22Rv1 (cell line): ENCODE results near the gene CCDC15.
"Not testable (repeated sequence)": the region's sequence is repeated elsewhere in the genome, so short reads cannot be mapped to it uniquely, and the experiment has no call there.

Experiments used
- H3K27ac ChIP-seq: fragments of 450-650 bp; 2 replicates; pipeline ENCODE4 v1.5.1; 2017
- ZFX ChIP-seq: fragments of 450-650 bp; IDR thresholded peaks from 2 replicates; pipeline ENCODE4 v1.6.1; 2017; ENCODE audit warnings: antibody characterized with exemption, borderline replicate concordance
- TF ChIP-seq, protein P1 (sequence below): fragments of 450-650 bp; IDR thresholded peaks from 2 replicates; pipeline ENCODE4 v1.5.1; 2017; ENCODE audit warnings: mild to moderate bottlenecking

The CCDC15 gene

DNA sequence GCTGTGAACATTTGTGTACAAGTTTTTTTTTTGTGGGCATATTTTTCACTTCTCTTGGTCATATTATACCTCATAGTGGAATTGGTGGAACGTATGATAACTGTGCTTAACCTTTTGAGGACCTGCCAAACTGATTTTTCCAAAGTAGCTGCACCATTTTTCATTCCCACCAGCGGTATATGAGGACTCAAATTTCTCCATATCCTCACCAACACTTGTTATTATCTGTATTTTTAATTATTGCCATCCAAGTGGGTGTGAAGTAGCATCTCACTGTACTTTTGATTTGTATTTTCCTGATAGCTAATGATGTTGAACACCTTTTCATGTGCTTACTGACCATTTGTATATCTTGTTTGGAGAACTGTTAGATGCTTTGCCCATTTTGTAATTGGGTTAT is 47.8 kb downstream of the CCDC15 start:
- H3K27ac ChIP-seq = no peak overlapping the region
- no peak for TF ChIP-seq ZFX
- TF ChIP-seq, protein P1, sequence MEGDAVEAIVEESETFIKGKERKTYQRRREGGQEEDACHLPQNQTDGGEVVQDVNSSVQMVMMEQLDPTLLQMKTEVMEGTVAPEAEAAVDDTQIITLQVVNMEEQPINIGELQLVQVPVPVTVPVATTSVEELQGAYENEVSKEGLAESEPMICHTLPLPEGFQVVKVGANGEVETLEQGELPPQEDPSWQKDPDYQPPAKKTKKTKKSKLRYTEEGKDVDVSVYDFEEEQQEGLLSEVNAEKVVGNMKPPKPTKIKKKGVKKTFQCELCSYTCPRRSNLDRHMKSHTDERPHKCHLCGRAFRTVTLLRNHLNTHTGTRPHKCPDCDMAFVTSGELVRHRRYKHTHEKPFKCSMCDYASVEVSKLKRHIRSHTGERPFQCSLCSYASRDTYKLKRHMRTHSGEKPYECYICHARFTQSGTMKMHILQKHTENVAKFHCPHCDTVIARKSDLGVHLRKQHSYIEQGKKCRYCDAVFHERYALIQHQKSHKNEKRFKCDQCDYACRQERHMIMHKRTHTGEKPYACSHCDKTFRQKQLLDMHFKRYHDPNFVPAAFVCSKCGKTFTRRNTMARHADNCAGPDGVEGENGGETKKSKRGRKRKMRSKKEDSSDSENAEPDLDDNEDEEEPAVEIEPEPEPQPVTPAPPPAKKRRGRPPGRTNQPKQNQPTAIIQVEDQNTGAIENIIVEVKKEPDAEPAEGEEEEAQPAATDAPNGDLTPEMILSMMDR = no peak

DNA sequence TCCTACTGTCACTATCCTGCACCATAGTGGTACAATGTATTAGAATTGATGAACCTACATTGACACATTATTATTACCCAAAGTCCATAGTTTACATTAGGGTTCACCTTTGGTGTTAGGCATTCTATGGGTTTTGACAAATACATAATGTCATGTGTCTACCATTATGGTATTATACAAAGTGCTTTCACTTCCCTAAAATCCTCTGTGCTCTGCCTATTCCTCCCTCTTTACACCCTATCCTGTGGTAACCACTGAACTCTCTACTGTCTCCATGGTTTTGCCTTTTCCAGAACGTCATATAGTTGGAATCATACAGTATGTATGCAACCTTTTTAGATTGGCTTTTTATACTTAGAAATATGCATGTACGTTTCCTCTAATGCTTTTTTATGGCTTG is 51.5 kb downstream of the CCDC15 start:
- no peak for TF ChIP-seq ZFX
- TF ChIP-seq, protein P1 = no peak
- H3K27ac ChIP-seq = no peak overlapping the region

DNA sequence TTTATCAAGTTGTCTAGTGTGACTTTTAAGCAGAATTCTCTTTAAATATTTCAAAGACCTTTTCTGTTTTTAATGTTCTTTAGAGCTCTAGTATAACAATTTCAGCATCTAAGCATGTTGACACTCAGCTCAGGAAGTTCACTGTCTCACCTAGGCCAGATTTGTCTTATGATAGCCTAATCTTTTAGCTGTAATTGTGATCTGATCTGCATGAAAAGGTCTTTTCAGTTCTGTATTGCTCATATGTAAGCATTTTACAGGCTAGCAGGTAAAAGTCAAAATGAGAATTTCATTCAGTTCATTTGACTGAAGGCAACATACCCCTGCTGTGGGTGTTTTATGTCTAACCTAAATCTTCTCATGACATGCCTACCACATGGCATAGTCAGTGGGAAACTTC is 62.4 kb downstream of the CCDC15 start:
- H3K27ac ChIP-seq = no peak overlapping the region
- no peak for TF ChIP-seq ZFX
- TF ChIP-seq, protein P1 = no peak

DNA sequence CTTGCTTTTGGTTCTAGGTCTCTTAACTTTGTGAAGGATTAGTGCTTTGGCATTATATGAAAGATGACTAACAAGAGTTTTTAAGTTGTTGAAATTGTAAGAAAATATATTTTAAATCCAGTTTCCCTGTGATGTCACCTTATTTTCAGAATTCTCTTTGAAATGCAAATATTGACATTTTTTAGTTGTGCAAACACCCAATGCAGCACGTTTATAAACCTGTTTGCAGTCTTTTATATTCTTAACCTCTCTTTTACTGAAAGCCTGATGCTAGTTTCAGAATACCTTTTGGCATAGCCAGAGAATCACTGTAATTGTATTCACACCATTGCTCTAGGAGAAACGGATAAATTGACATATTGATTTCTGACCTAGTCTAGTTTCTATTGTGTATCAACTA is 66.3 kb downstream of the CCDC15 start:
- no peak overlapping the region for H3K27ac ChIP-seq
- no peak for TF ChIP-seq ZFX
- TF ChIP-seq, protein P1 = no peak

DNA sequence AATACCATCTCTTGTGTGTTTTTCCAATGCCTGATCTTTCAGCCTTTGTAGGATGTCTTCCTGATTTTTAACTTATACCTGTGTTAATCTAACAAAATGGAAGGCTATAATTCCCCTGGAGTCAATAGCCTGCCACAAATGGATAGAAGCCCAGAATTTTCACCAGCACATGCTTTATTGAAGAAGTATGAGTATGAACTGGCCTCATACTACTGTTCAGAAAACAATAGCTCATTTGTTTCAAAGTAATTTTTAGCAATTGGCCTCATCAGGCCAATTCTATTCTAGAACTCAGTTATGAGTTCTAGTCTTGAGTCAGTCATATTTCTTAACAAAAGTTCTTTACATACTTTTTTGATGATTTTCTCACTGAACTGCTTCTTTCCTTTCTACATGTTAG is 68.5 kb downstream of the CCDC15 start:
- no peak overlapping the region for H3K27ac ChIP-seq
- TF ChIP-seq, protein P1 = no peak
- no peak for TF ChIP-seq ZFX

DNA sequence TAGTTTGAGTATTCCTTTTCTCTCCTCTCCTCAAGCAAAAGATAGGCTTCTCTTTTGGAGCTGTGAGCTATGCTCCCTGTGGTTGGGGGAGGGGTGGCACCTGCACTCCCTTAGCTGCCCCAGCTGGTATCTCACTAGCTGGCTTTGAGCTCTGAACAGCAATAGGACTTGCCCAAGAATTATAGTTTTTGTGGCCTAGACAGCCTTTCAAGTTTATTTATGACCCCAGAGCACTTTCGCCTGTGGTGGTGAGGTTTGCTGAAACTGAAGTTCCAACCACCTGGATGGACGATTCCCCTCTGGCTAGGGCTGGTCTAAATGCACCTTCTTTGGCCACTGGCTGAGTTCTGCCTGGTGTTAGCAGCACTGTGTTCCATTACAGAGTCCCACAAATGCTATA is 72.0 kb downstream of the CCDC15 start:
- H3K27ac ChIP-seq = no peak overlapping the region
- TF ChIP-seq, protein P1 = no peak
- no peak for TF ChIP-seq ZFX

DNA sequence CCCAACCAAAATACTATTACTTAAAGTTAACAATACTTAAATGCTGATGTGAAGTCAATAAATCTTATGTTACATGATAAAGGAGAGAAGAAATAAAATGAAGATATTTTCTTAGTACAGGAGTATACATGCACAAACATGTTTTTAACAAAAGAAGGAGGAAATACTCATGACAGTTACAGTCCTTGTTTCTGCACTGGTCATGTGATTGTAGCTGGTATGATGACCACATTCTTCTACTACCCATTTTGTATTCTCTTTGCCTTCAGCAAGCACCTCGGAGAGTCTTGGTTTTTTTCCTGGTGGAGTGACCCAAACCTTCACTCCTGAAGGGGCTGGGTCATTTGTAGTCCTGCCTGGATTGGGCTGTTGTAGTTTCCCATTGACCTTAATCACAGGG is 75.4 kb downstream of the CCDC15 start:
- H3K27ac ChIP-seq = not testable (repeated sequence)

DNA sequence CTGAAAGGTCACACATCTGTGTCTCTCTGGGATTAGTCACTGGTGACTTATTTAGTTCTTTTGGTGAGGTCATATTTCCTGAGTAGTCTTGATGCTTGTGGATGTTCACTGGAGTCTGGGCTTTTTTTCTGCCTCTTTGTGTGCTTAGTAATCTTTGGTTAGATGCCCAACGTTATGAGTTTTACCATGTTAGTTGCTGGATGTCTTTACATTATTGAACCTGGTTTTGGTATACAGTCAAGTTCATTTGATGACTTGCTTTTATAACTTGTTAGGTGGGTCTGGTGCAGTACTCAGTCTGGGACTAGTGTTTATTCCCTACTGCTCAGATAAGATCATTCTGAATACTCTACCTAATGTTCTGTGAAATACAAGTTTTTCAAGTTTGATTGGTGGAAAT is 82.9 kb downstream of the CCDC15 start:
- TF ChIP-seq ZFX = no peak
- TF ChIP-seq, protein P1 = no peak
- H3K27ac ChIP-seq = no peak overlapping the region
